GM12891 (cell line): Measurements from ENCODE around the gene MSANTD4.

ENCODE experiments used
- PAX5 ChIP-seq: IDR thresholded peaks from 2 replicates; pipeline ENCODE4 v1.6.1; 2011; ENCODE audit warnings: low read length, moderate library complexity, mild to moderate bottlenecking; ENCODE audit not compliant: insufficient read depth, severe bottlenecking
- POLR2A ChIP-seq: IDR thresholded peaks from 2 replicates; pipeline ENCODE4 v1.6.1; 2011; ENCODE audit warnings: low read depth, low read length, control low read depth
- POLR2AphosphoS5 ChIP-seq: IDR thresholded peaks from 2 replicates; pipeline ENCODE4 v1.6.1; 2011; ENCODE audit warnings: low read depth, low read length, control low read depth
- SPI1 ChIP-seq: IDR thresholded peaks from 2 replicates; pipeline ENCODE4 v1.6.1; 2011; ENCODE audit warnings: low read depth, low read length, control low read depth

DNA sequence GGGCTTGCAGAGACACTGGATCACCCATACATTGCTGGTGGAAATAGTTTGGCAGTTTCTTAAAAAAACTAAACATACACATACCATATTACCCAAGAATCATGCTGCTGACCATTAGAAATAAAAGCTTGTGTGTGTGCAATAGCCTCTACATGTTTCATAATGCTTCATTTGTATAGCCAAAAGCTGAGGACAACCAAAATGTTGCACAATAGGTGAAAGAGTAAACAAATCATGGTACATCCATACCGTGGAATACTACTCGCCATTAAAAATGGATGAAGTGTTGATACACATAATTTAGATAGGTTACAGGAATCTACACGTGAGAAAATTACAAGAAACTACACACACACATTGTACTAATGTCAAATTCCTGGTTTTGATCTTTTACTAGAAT lies 48.6 kb upstream of the MSANTD4 start:
- no peak for TF ChIP-seq POLR2AphosphoS5
- no peak for TF ChIP-seq POLR2A
- TF ChIP-seq PAX5 = no peak
- no peak for TF ChIP-seq SPI1
